Osteoblast (primary cell): ENCODE measurements around the gene EPB42. TPM values are rescaled to one million over a fixed set of nuclear protein-coding genes. Genes with fewer than 3 reads are reported as not detected.
"Not testable (repeated sequence)": the region's sequence is repeated elsewhere in the genome, so short reads cannot be mapped to it uniquely, and the experiment has no call there.

Experiments
- DNase-seq: peaks from one replicate; pipeline ENCODE4 v3.0.0; 2011; ENCODE audit warnings: low spot score, mixed read lengths; ENCODE audit not compliant: insufficient read length; ENCODE audit errors: missing footprints
- H2AFZ ChIP-seq: 2 replicates; pipeline ENCODE4 v1.6.0; 2011; ENCODE audit warnings: mild to moderate bottlenecking, low read length
- H3K27ac ChIP-seq: 2 replicates; pipeline ENCODE4 v1.5.1; 2011; ENCODE audit warnings: mild to moderate bottlenecking, low read depth, low read length, moderate library complexity
- H3K27me3 ChIP-seq: 2 replicates; pipeline ENCODE4 v1.6.0; 2012; ENCODE audit warnings: mild to moderate bottlenecking, control low read depth, inconsistent platforms, low read length, moderate library complexity; ENCODE audit not compliant: insufficient read depth
- H3K36me3 ChIP-seq: 2 replicates; pipeline ENCODE4 v1.5.1; 2011; ENCODE audit warnings: mild to moderate bottlenecking, low read length, control low read depth, moderate library complexity; ENCODE audit not compliant: insufficient read depth
- H3K4me1 ChIP-seq: 2 replicates; pipeline ENCODE4 v1.5.1; 2011; ENCODE audit warnings: mild to moderate bottlenecking, low read length, control low read depth, moderate library complexity; ENCODE audit not compliant: insufficient read depth
- H3K4me2 ChIP-seq: 2 replicates; pipeline ENCODE4 v1.6.0; 2011; ENCODE audit warnings: mild to moderate bottlenecking, low read length; ENCODE audit not compliant: insufficient read depth
- H3K4me3 ChIP-seq: fragments of 200-600 bp; sonication (generic); 3 replicates; pipeline ENCODE4 v1.5.1; 2012; ENCODE audit warnings: mild to moderate bottlenecking, low read length, inconsistent platforms; ENCODE audit not compliant: insufficient read depth
- H3K79me2 ChIP-seq: 2 replicates; pipeline ENCODE4 v1.6.0; 2012; ENCODE audit warnings: mild to moderate bottlenecking, low read length, control low read depth, inconsistent platforms; ENCODE audit not compliant: insufficient read depth
- H3K9me3 ChIP-seq: 2 replicates; pipeline ENCODE4 v1.5.1; 2011; ENCODE audit warnings: low read depth, low read length, control low read depth
- H4K20me1 ChIP-seq: 2 replicates; pipeline ENCODE4 v1.6.0; 2012; ENCODE audit warnings: mild to moderate bottlenecking, low read length, control low read depth; ENCODE audit not compliant: insufficient read depth
- CTCF ChIP-seq: IDR thresholded peaks from 2 replicates; pipeline ENCODE4 v1.5.1; 2011; ENCODE audit warnings: mild to moderate bottlenecking, low read depth, low read length, moderate library complexity; ENCODE audit errors: extremely low read depth
- total RNA-seq: library from RNA; depleted of rRNA; stranded (reverse); fragments of >200 nt; gene quantifications from 2 replicates; pipeline ENCODE4 v1.2.3, GENCODE V29; 2012

The EPB42 gene
- total RNA-seq, 1 donor: not detected

- no peak for TF ChIP-seq CTCF
These were observed 52.4 kb downstream of the EPB42 start for GRCh38 chr15:43168192-43169107.

GRCh38 chr15:43167261-43167660 lies 53.6 kb downstream of the EPB42 start:
- not testable (repeated sequence) for H3K4me2 ChIP-seq, H3K9me3 ChIP-seq, H2AFZ ChIP-seq, H4K20me1 ChIP-seq, H3K27ac ChIP-seq, H3K27me3 ChIP-seq, H3K79me2 ChIP-seq, DNase-seq, H3K4me3 ChIP-seq, H3K36me3 ChIP-seq
- peaks cover 22% of the 10 kb centered on the region for H3K4me1 ChIP-seq

More at GRCh38 chr15:43168192-43169107, 52.4 kb downstream of the EPB42 start:
- H4K20me1 ChIP-seq: no peaks in the 10 kb centered on the region
- no peaks in the 10 kb centered on the region for H3K27me3 ChIP-seq
- no peak overlapping the region for H3K4me3 ChIP-seq
- DNase-seq: peak; percentile 72
- no peaks in the 10 kb centered on the region for H3K9me3 ChIP-seq
- peak overlapping the region; percentile 15 for H3K4me2 ChIP-seq
- peaks cover 22% of the 10 kb centered on the region for H3K4me1 ChIP-seq
- H3K79me2 ChIP-seq: no peaks in the 10 kb centered on the region
- peaks cover 6% of the 10 kb centered on the region for H3K36me3 ChIP-seq
- H2AFZ ChIP-seq: no peak overlapping the region
- no peak overlapping the region for H3K27ac ChIP-seq

- no peak for DNase-seq
- no peak for TF ChIP-seq CTCF
- H3K79me2 ChIP-seq: no peaks in the 10 kb centered on the region
- H3K4me2 ChIP-seq: no peak overlapping the region
- H3K36me3 ChIP-seq: peaks cover 11% of the 10 kb centered on the region
- no peak overlapping the region for H3K27ac ChIP-seq
- H3K4me1 ChIP-seq: peaks cover 22% of the 10 kb centered on the region
- H3K4me3 ChIP-seq: no peak overlapping the region
- no peaks in the 10 kb centered on the region for H3K27me3 ChIP-seq
- H4K20me1 ChIP-seq: no peaks in the 10 kb centered on the region
- no peak overlapping the region for H2AFZ ChIP-seq
- H3K9me3 ChIP-seq: no peaks in the 10 kb centered on the region
These were observed 55.0 kb downstream of the EPB42 start for GRCh38 chr15:43165801-43166325.

GRCh38 chr15:43153269-43153668 lies 67.5 kb downstream of the EPB42 start:
- no peak overlapping the region for H3K4me2 ChIP-seq
- H3K36me3 ChIP-seq: peaks cover 17% of the 10 kb centered on the region
- H3K27ac ChIP-seq: no peak overlapping the region
- no peaks in the 10 kb centered on the region for H3K79me2 ChIP-seq
- peaks cover 10% of the 10 kb centered on the region for H3K4me1 ChIP-seq
- H4K20me1 ChIP-seq: no peaks in the 10 kb centered on the region
- no peak overlapping the region for H3K4me3 ChIP-seq
- no peak for DNase-seq
- TF ChIP-seq CTCF: no peak
- H2AFZ ChIP-seq: no peak overlapping the region
- H3K27me3 ChIP-seq: no peaks in the 10 kb centered on the region
- no peaks in the 10 kb centered on the region for H3K9me3 ChIP-seq
